SK-N-MC (cell line): Measurements from ENCODE around the gene ZNF141.

Experiments
- DNase-seq: peaks from one replicate; pipeline ENCODE4 v3.0.0-alpha.2; 2011; ENCODE audit warnings: low read depth, low spot score
- H3K27ac ChIP-seq: fragments of 200-600 bp; sonication (generic); 2 replicates; pipeline ENCODE4 v1.5.1; 2016; ENCODE audit warnings: mixed run types
- H3K36me3 ChIP-seq: fragments of 200-600 bp; sonication (generic); 2 replicates; pipeline ENCODE4 v1.6.1; 2017; ENCODE audit warnings: antibody characterized with exemption, low read length, mixed read lengths; ENCODE audit not compliant: insufficient read depth
- H3K4me3 ChIP-seq: fragments of 200-600 bp; sonication (generic); 2 replicates; pipeline ENCODE4 v1.5.1; 2016
- H3K9ac ChIP-seq: fragments of 200-600 bp; sonication (generic); 2 replicates; pipeline ENCODE4 v1.8.0; 2017; ENCODE audit warnings: mixed run types, mixed read lengths; ENCODE audit not compliant: insufficient read length
- H3K9me3 ChIP-seq: fragments of 200-600 bp; sonication (generic); 2 replicates; pipeline ENCODE4 v1.6.1; 2017; ENCODE audit warnings: low read depth, mild to moderate bottlenecking, antibody characterized with exemption, low read length, moderate library complexity, mixed read lengths
- EZH2 ChIP-seq: fragments of 200-600 bp; sonication (generic); IDR thresholded peaks from one replicate; pipeline ENCODE4 v1.6.1; 2017; ENCODE audit warnings: antibody characterized with exemption
- FOXP2 ChIP-seq: optimal IDR thresholded peaks from 2 replicates; pipeline ENCODE3; 2011; ENCODE audit warnings: mild to moderate bottlenecking, moderate library complexity; ENCODE audit not compliant: insufficient read depth; ENCODE audit errors: extremely low read length, control extremely low read depth
- POLR2AphosphoS5 ChIP-seq: IDR thresholded peaks from 2 replicates; pipeline ENCODE4 v1.6.1; 2012; ENCODE audit warnings: mild to moderate bottlenecking, low read depth, low read length, borderline replicate concordance

Gene ZNF141

DNA sequence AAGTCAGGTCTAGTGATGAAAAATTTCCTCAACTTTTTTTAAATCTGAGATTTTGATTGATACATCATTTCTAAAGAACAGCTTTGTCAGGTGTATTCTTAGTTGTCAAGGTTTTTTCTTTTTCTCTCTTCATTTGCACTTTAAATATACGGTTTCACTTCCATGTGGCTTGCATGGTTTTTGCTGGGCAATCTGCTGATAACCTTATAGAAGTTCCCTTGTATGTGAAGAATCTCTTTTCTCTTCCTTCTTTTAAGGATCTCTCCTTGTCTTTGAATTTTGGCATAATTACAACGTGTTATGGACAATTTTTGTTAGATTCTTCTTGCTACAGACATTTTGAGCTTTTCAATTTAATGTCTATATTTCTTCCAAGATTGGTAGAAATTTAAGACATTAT, 85.0 kb downstream of the ZNF141 start:
- TF ChIP-seq POLR2AphosphoS5 (no peak), FOXP2 (no peak), EZH2 (no peak)
- H3K27ac ChIP-seq, result no peak overlapping the region
- no peak for DNase-seq
- H3K9me3 ChIP-seq, result peaks cover 28% of the 10 kb centered on the region; the same call in 1 of the 2 replicates
- H3K36me3 ChIP-seq, result peaks cover 9% of the 10 kb centered on the region; the same call in 1 of the 2 replicates
- no peak overlapping the region for H3K4me3 ChIP-seq
- no peak overlapping the region for H3K9ac ChIP-seq
